ENCODE data around the gene SAMD10. TPM values are rescaled to one million over a fixed set of nuclear protein-coding genes. Genes with fewer than 3 reads are reported as not detected.
A peak's percentile ranks its signal among the peaks of the same experiment; 100 is the strongest.

Gene SAMD10
- total and polyA plus RNA-seq, 7 experiments from 2014 or later, result 10.2 to 37.8 (median 14.2) TPM

- Histone ChIP-seq H3K9me3 (ENCODE audit: control insufficient read depth in 2 of 3, low read length in 3 of 3) (peaks cover 0 to 14% (median 7%) of the 10 kb centered on the region in 3 experiments), H3K27me3 (ENCODE audit: control insufficient read depth in 2 of 2, insufficient read depth in 2 of 2, low read length in 2 of 2) (no peaks in the 10 kb centered on the region), H3K36me3 (ENCODE audit: control insufficient read depth in 2 of 3, insufficient read depth in 3 of 3, low read length in 3 of 3) (peaks cover 16 to 92% (median 45%) of the 10 kb centered on the region in 3 experiments), H3K4me1 (ENCODE audit: control insufficient read depth in 2 of 2, insufficient read depth in 2 of 2, low read length in 2 of 2) (no peaks in the 10 kb centered on the region), H3K27ac (ENCODE audit: low read depth, low read length) (no peak overlapping the region), H3K4me3 (ENCODE audit: low read length) (no peak overlapping the region)
- Mint-ChIP-seq H3K27me3 (no peaks in the 10 kb centered on the region), H3K4me3 (peak overlapping the region in 1 of 10 donors; percentile 25), H3K36me3 (peaks cover 10 to 72% (median 36%) of the 10 kb centered on the region in 5 donors), H3K9me3 (peaks cover 0 to 16% (median 11%) of the 10 kb centered on the region in 11 donors), H3K27ac (peak overlapping the region in 2 of 9 donors; percentile 13 to 59), H3K4me1 (peaks cover 8 to 31% (median 14%) of the 10 kb centered on the region in 7 donors)
- no peak for DNase-seq
- intact Hi-C loops (cut with micrococcal nuclease), result no loop called here
- ChIA-PET POLR2A (interaction anchor here (0.6 to 1.3 kb wide), 4 partner anchors 15 to 24 kb away, joined by 3 read pairs; partner anchors contain the start of gene SAMD10), CTCF (no interaction called here)
- no peak for ATAC-seq
These were observed 24.7 kb upstream of the SAMD10 start for GRCh38 chr20:64003960-64004725.

GRCh38 chr20:64001607-64002011 lies 22.2 kb upstream of the SAMD10 start:
- peaks cover 4 to 21% (median 8%) of the 10 kb centered on the region in 7 donors for H3K4me1 Mint-ChIP-seq
- POLR2A ChIA-PET, result interaction anchor here (1.0 kb wide), 1 partner anchor 36 kb away, joined by 3 read pairs; no protein-coding TSS in a partner anchor
- H3K36me3 Mint-ChIP-seq, result peaks cover 4 to 68% (median 29%) of the 10 kb centered on the region in 5 donors
- no peaks in the 10 kb centered on the region for H3K9me3 ChIP-seq (ENCODE audit: control insufficient read depth in 2 of 3, low read length in 3 of 3)
- intact Hi-C loops (cut with micrococcal nuclease), result no loop called here
- DNase-seq, result no peak
- H3K9me3 Mint-ChIP-seq, result peaks cover 0 to under 1% (median 0%) of the 10 kb centered on the region in 11 donors
- H3K4me1 ChIP-seq (ENCODE audit: control insufficient read depth in 2 of 2, insufficient read depth in 2 of 2, low read length in 2 of 2), result no peaks in the 10 kb centered on the region
- H3K27me3 ChIP-seq (ENCODE audit: control insufficient read depth in 2 of 2, insufficient read depth in 2 of 2, low read length in 2 of 2), result no peaks in the 10 kb centered on the region
- CTCF ChIA-PET, result interaction anchor here (0.6 kb wide), 1 partner anchor 99 kb away, joined by 4 read pairs; no protein-coding TSS in a partner anchor
- no peak overlapping the region for H3K4me3 ChIP-seq (ENCODE audit: low read length)
- H3K4me3 Mint-ChIP-seq, result peak overlapping the region in 1 of 10 donors; percentile 67
- no peaks in the 10 kb centered on the region for H3K27me3 Mint-ChIP-seq
- no peak overlapping the region for H3K27ac ChIP-seq (ENCODE audit: low read depth, low read length)
- peaks cover 15 to 85% (median 38%) of the 10 kb centered on the region in 3 experiments for H3K36me3 ChIP-seq (ENCODE audit: control insufficient read depth in 2 of 3, insufficient read depth in 3 of 3, low read length in 3 of 3)
- ATAC-seq, result peak; percentile 69
- peak overlapping the region in 2 of 9 donors; percentile 16 to 95 for H3K27ac Mint-ChIP-seq

GRCh38 chr20:64000906-64001305 lies 21.5 kb upstream of the SAMD10 start:
- H3K36me3 ChIP-seq (ENCODE audit: control insufficient read depth in 2 of 3, insufficient read depth in 3 of 3, low read length in 3 of 3), result peaks cover 15 to 87% (median 40%) of the 10 kb centered on the region in 3 experiments
- POLR2A ChIA-PET, result interaction anchor here (1.0 kb wide), 1 partner anchor 36 kb away, joined by 3 read pairs; no protein-coding TSS in a partner anchor
- no peak for DNase-seq

GRCh38 chr20:63982937-63983336 lies 3.5 kb upstream of the SAMD10 start:
- CTCF ChIA-PET, result interaction anchor here (1.6 kb wide), 1 partner anchor 9 kb away, joined by 5 read pairs; no protein-coding TSS in a partner anchor
- no peak for DNase-seq
- H3K4me1 ChIP-seq (ENCODE audit: control insufficient read depth in 2 of 2, insufficient read depth in 2 of 2, low read length in 2 of 2), result peaks cover 28 to 34% of the 10 kb centered on the region in 2 donors
- peak overlapping the region in 7 of 9 donors; percentile 57 to 91 (median 71) for H3K27ac Mint-ChIP-seq
- H3K36me3 Mint-ChIP-seq, result peaks cover 9 to 29% (median 22%) of the 10 kb centered on the region in 5 donors
- H3K27me3 ChIP-seq (ENCODE audit: control insufficient read depth in 2 of 2, insufficient read depth in 2 of 2, low read length in 2 of 2), result no peaks in the 10 kb centered on the region
- intact Hi-C loops (cut with micrococcal nuclease), result loop anchor here in 1 of 2 donors (5.0 kb wide), 1 partner anchor 346 kb away; no protein-coding TSS in a partner anchor
- no peaks in the 10 kb centered on the region for H3K27me3 Mint-ChIP-seq
- H3K9me3 Mint-ChIP-seq, result peaks cover 0 to 5% (median 0%) of the 10 kb centered on the region in 11 donors
- peaks cover 34 to 58% (median 48%) of the 10 kb centered on the region in 7 donors for H3K4me1 Mint-ChIP-seq
- peaks cover 14 to 51% (median 17%) of the 10 kb centered on the region in 3 experiments for H3K36me3 ChIP-seq (ENCODE audit: control insufficient read depth in 2 of 3, insufficient read depth in 3 of 3, low read length in 3 of 3)
- ATAC-seq, result no peak
- no peaks in the 10 kb centered on the region for H3K9me3 ChIP-seq (ENCODE audit: control insufficient read depth in 2 of 3, low read length in 3 of 3)
- POLR2A ChIA-PET, result interaction anchor here (0.7 to 1.3 kb wide), 4 partner anchors 12 to 289 kb away, joined by 3 read pairs; partner anchors contain the start of gene UCKL1
- peak overlapping the region; percentile 48 to 97 (median 85) for H3K4me3 Mint-ChIP-seq
- no peak overlapping the region for H3K27ac ChIP-seq (ENCODE audit: low read depth, low read length)
- H3K4me3 ChIP-seq (ENCODE audit: low read length), result no peak overlapping the region

More at GRCh38 chr20:64000906-64001305, 21.5 kb upstream of the SAMD10 start:
- Mint-ChIP-seq H3K4me1 (peaks cover 4 to 21% (median 8%) of the 10 kb centered on the region in 7 donors), H3K4me3 (no peak overlapping the region), H3K27me3 (no peaks in the 10 kb centered on the region), H3K9me3 (no peaks in the 10 kb centered on the region), H3K27ac (peak overlapping the region in 1 of 9 donors; percentile 95), H3K36me3 (peaks cover 4 to 66% (median 30%) of the 10 kb centered on the region in 5 donors)
- CTCF ChIA-PET, result no interaction called here
- no peak overlapping the region for H3K27ac ChIP-seq (ENCODE audit: low read depth, low read length)
- no peaks in the 10 kb centered on the region for H3K9me3 ChIP-seq (ENCODE audit: control insufficient read depth in 2 of 3, low read length in 3 of 3)
- no peaks in the 10 kb centered on the region for H3K4me1 ChIP-seq (ENCODE audit: control insufficient read depth in 2 of 2, insufficient read depth in 2 of 2, low read length in 2 of 2)
- intact Hi-C loops (cut with micrococcal nuclease), result no loop called here
- no peak for ATAC-seq
- no peak overlapping the region for H3K4me3 ChIP-seq (ENCODE audit: low read length)
- no peaks in the 10 kb centered on the region for H3K27me3 ChIP-seq (ENCODE audit: control insufficient read depth in 2 of 2, insufficient read depth in 2 of 2, low read length in 2 of 2)

- ATAC-seq (peak; percentile 85), DNase-seq (peak; percentile 89 to 95 (median 92))
- Histone ChIP-seq H3K27me3 (ENCODE audit: control insufficient read depth in 2 of 2, insufficient read depth in 2 of 2, low read length in 2 of 2) (no peaks in the 10 kb centered on the region), H3K4me1 (ENCODE audit: control insufficient read depth in 2 of 2, insufficient read depth in 2 of 2, low read length in 2 of 2) (peaks cover 34 to 47% of the 10 kb centered on the region in 2 donors), H3K4me3 (ENCODE audit: low read length) (peak within 1 kb of the TSS; percentile 78), H3K27ac (ENCODE audit: low read depth, low read length) (peak within 1 kb of the TSS; percentile 95), H3K36me3 (ENCODE audit: control insufficient read depth in 2 of 3, insufficient read depth in 3 of 3, low read length in 3 of 3) (peaks cover 14 to 36% (median 17%) of the 10 kb centered on the region in 3 experiments), H3K9me3 (ENCODE audit: control insufficient read depth in 2 of 3, low read length in 3 of 3) (no peaks in the 10 kb centered on the region)
- ChIA-PET CTCF (interaction anchor here (0.8 to 2.3 kb wide), 16 partner anchors 8 to 273 kb away, joined by 3 to 27 read pairs (median 5); partner anchors contain the start of genes ARFRP1 and ZGPAT), POLR2A (interaction anchor here (0.6 to 2.5 kb wide), 28 partner anchors 13 to 459 kb away, joined by 3 to 37 read pairs (median 4); partner anchors contain the start of genes DNAJC5, GMEB2, LIME1 and RGS19)
- Mint-ChIP-seq H3K9me3 (peaks cover 0 to 5% (median 0%) of the 10 kb centered on the region in 11 donors), H3K27ac (peak within 1 kb of the TSS; percentile 87 to 99 (median 96)), H3K4me3 (peak within 1 kb of the TSS; percentile 88 to 97 (median 95)), H3K36me3 (peaks cover 9 to 33% (median 24%) of the 10 kb centered on the region in 5 donors), H3K27me3 (no peaks in the 10 kb centered on the region), H3K4me1 (peaks cover 53 to 77% (median 65%) of the 10 kb centered on the region in 7 donors)
- intact Hi-C loops (cut with micrococcal nuclease), result loop anchor here (1.0 to 5.0 kb wide), 14 partner anchors 25 to 461 kb away; partner anchors contain the start of genes RTEL1 (in 2 of the 2), TCEA2 (in 2 of the 2), TPD52L2 (in 2 of the 2) and UCKL1 (in 2 of the 2)
These were observed 1.6 kb upstream of the SAMD10 start, which contains the start of gene PRPF6 for GRCh38 chr20:63980806-63981728. PRPF6 (plus strand) TSS chr20:63981132; CDS start chr20:63981246, 114 bp downstream.
